Subcutaneous adipose tissue (tissue), 4 donors: ENCODE data around the gene OR2T33. TPM values are rescaled to one million over a fixed set of nuclear protein-coding genes. Genes with fewer than 3 reads are reported as not detected.

Experiments
- CTCF ChIP-seq: fragments of 450-650 bp; IDR thresholded peaks from one replicate; pipeline ENCODE4 v1.5.1; 2016; ENCODE audit warnings: low read depth, mild to moderate bottlenecking, control low read depth, antibody characterized with exemption, moderate library complexity
- total RNA-seq, 4 donors: library from RNA; depleted of rRNA; stranded (reverse); fragments of >200 nt; gene quantifications; one replicate each; pipeline ENCODE4 v1.1.0, GENCODE V29; 2016

OR2T33 gene
- total RNA-seq, 4 donors from 2014 or later = not detected

DNA sequence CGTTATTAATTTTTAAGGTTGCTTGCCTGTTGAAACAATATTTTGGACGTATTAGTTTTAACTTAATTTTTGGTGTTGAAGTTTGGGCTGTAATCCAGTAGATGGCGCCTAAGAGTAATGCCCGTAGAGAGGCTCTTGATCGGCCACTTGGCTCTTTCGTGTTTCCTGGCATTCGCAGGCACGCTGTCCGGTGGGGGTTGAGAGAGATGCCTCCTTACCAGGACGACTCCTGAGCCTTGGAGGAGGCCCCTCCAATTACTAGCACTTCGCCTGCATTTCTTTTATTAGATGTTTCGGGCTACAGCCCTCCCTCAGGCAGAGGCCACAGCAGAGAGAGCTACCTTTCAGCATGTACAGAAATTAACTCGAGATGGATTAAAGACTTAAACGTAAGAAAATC lies 34.6 kb downstream of the OR2T33 start:
- no peak for TF ChIP-seq CTCF

GRCh38 chr1:248239478-248239877 lies 38.3 kb downstream of the OR2T33 start:
- no peak for TF ChIP-seq CTCF

GRCh38 chr1:248231117-248231516 lies 46.7 kb downstream of the OR2T33 start, which contains the start of gene OR2M4:
TSS of gene OR2M4 (plus strand) at chr1:248231417. CDS start at chr1:248238929, 7,512 bp downstream.
- no peak for TF ChIP-seq CTCF

GRCh38 chr1:248229360-248229908 lies 48.3 kb downstream of the OR2T33 start:
- no peak for TF ChIP-seq CTCF

DNA sequence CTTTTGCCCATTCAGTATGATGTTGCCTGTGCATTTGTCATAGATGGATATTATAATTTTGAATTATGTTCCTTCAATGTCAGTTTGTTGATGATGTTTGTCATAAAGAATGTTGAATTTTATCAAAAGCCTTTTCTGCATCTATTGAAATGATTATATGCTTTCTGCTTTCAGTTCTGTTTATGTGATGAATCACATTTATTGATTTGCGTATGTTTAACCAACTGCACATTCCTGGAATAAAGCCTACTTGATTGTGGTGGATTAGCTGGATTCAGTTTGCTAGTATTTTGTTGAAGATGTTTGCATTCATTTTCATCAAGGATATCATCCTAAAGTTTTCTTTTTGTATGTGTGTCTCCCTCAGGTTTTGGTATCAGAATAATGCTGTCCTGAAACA lies 52.2 kb downstream of the OR2T33 start:
- TF ChIP-seq CTCF = no peak

Other genes starting within 250 kb of the OR2T33 start
- under 1 TPM in 1 of 4 donors, not detected in 3; 0.19 TPM for gene OR2L2, start 247.9 kb downstream of the OR2T33 start, total RNA-seq
- not detected for gene OR2L3, start 231.1 kb downstream of the OR2T33 start, total RNA-seq
- not detected for gene OR2L13, start 182.8 kb downstream of the OR2T33 start, total RNA-seq
- gene OR2M5, start 132.8 kb downstream of the OR2T33 start, total RNA-seq = not detected
- gene OR2M2, start 103.2 kb downstream of the OR2T33 start, total RNA-seq = not detected
- not detected for gene OR2M3, start 80.7 kb downstream of the OR2T33 start, total RNA-seq
- gene OR2M4, start 46.6 kb downstream of the OR2T33 start, total RNA-seq = not detected
- gene OR2T12, start 25.4 kb upstream of the OR2T33 start, total RNA-seq = not detected
- not detected for gene OR2M7, start 46.6 kb upstream of the OR2T33 start, total RNA-seq
- not detected for gene OR14C36, start 70.8 kb upstream of the OR2T33 start, total RNA-seq
- gene OR2T4, start 83.7 kb upstream of the OR2T33 start, total RNA-seq = not detected
- not detected for gene OR2T6, start 97.8 kb upstream of the OR2T33 start, total RNA-seq
- not detected for gene OR2T1, start 125.1 kb upstream of the OR2T33 start, total RNA-seq
- not detected for gene OR2T2, start 167.7 kb upstream of the OR2T33 start, total RNA-seq
- not detected for gene OR2T3, start 195.4 kb upstream of the OR2T33 start, total RNA-seq
- gene OR2T5, start 210.6 kb upstream of the OR2T33 start, total RNA-seq = not detected
- not detected for gene OR2G6, start 230.1 kb upstream of the OR2T33 start, total RNA-seq